GM23248 (cell line): Measurements from ENCODE around the gene SMIM22.

Source experiments
- EZH2 ChIP-seq: fragments of 200-600 bp; sonication (generic); IDR thresholded peaks from 2 replicates; pipeline ENCODE4 v1.6.1; 2018; ENCODE audit warnings: antibody characterized with exemption, mild to moderate bottlenecking; ENCODE audit not compliant: insufficient read depth, poor library complexity, severe bottlenecking
- EZH2phosphoT487 ChIP-seq: fragments of 200-600 bp; sonication (generic); IDR thresholded peaks from 2 replicates; pipeline ENCODE4 v1.6.1; 2018; ENCODE audit warnings: antibody characterized with exemption, moderate library complexity, mild to moderate bottlenecking, low read depth; ENCODE audit not compliant: insufficient read depth

- TF ChIP-seq EZH2 (no peak), EZH2phosphoT487 (no peak)
These were observed 14.9 kb upstream of the SMIM22 start for GRCh38 chr16:4780235-4780634.
